Stimulated activated CD8-positive, alpha-beta memory T cell treated with anti-CD3 and anti-CD28 coated beads, Interleukin-15, amount 100 ng/mL, for 48 hours (primary cell): Measurements from ENCODE around the gene PSPC1.

ENCODE experiments used
- DNase-seq, 2 donors: peaks; one replicate each; pipeline ENCODE4 v3.0.0-alpha.2; 2020; ENCODE audit warnings: low read depth in 2 of 2

The PSPC1 gene

DNA sequence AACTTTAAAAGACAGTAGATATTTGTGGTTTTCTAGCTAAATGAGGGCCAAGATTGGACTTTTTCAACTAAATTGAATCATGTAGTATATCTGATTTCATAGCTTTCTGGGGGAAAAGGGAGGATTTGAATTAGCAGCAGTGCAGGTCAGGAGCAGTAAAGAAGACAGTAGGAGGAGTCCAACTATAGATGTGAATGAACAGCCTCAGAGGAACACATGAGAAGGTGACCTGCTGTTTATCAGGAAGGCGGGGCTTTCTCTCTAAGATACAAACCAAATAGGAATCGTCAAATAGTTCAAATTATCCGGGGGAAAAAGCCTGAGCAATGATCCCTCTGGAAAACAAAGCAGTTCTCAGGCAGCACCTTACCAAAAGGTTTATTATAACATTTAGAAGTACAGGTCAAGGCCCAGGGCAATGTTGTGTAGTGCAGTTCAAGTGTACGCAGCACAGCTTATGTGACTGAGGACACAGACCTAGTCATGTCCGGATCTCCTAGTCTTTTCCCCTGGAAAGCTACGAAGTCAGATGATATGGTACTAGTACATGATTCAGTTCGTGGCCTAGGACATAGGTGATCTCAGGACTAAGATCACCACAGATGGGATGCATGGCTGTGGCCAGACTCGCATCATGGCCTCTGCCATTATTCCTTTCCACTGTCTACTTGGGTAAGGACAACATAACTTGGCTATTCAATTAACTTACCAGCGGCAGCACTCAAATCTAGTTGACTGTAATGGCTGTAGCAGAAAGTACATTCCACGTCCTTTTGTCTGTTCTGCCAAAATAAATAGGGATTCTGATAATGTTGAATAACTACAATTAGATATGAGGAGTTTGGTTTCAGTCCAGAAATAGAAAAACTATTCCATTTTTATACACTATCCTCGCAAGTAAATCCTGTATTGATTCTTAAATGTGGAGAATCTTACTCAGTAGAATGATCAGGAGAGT, 109.0 kb downstream of the PSPC1 start:
- no peak for DNase-seq

DNA sequence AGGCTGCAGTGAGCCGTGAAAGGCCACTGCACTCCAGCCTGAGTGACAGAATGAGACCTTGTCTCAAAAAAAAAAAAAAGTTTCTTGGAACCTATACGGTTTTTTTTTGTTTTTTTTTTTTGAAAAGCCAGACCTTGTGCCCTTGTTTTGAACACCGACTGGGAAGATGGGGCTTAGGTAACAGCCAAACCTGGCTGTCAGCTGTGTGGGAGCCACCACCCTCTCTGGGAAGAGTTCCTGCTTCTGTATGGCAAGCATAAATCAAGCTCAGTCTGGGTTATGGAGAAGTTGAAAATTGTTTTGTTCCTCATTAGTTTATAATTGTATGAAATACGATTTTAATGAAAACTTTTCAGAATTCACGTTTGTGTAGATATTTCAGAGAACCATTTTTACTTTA, 109.8 kb downstream of the PSPC1 start:
- DNase-seq = no peak

DNA sequence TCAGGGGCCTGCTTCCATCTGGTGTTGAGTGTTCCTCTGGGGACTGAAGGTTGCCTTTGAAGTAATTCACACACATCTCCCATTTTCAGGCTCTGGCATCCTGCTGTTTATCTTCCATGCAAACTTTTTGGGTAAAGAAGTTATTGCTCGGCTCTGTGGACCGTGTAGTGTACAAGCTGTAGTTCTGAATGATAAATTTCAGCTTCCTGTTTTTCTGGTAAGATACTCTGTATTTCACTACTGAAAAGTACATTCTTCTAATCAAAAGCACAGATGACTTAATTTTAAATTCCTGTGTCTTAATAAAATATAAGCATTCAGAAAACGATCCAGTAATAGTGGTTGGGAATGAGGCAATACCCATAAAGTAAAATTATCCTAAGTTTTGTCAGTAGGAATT, 112.6 kb downstream of the PSPC1 start:
- DNase-seq = no peak

DNA sequence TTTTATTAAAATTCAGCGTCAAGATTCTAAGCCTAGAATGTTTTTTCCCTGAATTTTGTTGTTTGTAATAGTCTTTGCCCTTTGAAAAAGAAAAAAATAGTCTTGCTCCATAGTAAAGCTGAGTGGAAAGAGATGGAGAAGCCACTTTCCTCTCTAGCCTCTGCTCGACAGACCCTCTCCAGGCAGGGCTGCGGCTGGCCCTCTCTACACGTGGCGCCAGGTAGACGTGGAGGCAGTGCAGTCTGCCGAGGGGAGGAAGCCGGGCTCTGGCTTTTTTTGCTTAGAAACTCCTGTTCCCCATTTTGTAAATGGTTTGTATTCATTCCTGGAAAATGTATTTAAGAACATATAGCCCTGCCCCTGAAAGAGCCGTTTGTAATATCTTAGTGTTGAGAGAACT, 114.0 kb downstream of the PSPC1 start:
- DNase-seq = no peak

DNA sequence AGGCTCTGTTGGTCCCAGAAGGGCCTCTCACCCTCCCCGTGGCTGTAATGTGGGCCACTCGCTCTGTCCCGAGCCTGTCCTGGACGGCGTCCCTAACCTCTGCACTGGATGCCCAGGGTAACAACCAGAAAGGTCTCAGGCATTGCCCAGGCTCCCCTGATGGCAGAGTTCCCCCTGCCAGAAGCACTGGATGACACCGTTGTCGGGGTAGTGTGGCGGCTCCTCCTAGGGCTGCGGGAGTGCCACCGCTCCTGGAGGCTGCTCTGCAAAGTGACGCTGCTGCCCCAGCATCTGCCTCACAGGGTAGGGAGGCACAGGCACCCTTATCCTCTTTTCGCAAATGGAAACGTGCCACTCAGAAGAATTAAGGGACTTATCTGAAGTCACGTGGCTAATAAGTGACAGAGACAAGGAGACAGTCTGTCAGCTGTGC, 117.3 kb downstream of the PSPC1 start:
- DNase-seq = no peak

DNA sequence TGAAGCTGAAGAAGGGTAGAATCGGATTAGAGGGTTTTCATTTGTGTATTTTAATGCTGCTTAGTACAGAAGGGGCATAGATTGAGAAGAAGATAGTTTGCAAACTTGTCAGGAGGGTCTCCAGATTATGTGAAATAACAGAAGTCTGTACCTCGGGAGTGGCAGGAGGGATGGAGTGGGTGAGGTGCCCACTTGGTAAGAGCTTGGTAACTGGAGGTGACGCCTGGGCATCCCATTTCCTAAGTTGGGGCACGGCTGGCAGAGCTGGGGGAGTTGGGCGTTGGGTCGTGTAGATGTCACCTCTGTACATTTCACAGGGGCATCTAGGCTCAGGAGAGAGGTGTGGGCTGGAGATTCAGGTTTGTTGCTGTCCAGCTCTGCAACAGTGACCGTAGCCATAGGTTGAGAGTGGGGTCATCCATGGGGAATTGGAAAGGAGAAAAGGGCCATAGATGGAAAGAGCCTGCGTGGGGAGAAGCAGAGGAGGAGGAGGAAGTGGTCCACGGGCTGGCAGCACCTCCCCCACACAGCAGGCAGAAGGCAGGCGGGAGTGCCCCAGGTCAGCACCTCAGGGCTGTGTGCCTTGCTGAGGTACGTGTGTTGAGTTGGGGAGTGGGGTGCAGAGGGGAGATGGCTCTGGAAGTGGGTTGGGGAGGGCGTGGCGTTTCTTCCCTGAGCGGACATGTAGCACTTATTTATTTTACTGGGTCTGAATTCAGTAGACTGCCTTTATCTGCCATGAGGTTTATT, 118.1 kb downstream of the PSPC1 start:
- no peak for DNase-seq

DNA sequence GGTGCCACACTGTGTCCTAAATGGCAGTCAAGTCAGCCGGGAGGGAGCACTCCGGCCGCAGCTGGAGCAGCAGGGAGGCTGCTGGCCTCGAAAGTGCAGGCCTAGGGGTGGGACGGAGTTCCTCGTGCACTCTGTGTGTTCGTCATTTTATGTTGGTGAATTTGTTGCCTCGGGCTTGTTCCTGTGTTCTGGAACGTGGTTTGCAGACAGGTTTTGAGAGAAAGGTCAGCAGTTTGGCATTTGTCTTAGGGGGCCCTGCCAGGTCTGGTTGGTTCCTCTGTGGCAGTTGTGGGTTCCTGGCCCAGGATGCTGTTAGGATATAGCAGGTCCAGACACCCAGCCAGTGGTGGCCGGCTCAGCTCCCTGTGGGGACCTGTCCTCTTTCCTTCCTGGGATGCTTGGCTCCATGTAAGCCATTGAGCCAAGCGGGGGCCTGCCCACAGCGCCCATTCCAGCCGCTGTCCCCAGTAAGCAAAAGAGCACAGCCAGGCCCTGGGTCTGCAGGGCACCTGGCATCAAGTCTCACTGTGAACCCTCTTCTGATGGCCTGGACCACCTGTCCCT, 119.2 kb downstream of the PSPC1 start:
- DNase-seq = no peak

DNA sequence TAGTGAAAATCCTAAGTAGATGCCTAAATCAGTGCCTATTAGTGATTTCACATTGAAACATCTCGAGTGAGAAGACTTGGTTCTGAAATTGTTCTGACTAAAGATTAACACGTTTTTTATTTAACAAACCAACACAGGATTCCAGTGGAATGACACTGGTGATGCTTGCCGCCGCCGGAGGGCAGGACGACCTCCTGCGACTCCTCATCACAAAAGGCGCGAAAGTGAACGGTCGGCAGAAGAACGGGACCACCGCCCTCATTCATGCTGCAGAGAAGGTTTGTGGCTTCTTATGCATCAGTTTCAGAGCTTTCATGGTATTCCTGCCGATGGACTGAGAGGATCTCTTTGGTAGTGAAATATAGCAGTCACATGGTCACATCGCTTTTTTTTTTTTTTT, 121.2 kb downstream of the PSPC1 start:
- no peak for DNase-seq

DNA sequence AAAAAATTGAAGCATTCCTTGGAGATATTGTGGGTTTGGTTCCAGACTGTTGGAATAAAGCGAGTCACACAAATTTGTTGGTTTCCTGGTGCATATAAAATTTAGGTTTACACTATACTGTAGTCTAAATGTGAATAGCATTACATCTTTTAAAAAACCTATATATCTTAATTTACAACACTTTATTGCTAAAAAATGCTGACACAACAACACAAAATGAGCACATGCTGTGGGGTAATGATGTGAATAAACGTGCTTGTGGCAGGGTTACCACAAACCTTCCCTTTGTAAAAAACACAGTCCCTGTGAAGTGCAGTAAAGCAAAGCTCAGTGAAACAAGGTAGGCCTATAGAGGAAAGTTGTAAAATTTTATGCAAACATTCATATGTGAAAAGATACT, 121.6 kb downstream of the PSPC1 start:
- no peak for DNase-seq

DNA sequence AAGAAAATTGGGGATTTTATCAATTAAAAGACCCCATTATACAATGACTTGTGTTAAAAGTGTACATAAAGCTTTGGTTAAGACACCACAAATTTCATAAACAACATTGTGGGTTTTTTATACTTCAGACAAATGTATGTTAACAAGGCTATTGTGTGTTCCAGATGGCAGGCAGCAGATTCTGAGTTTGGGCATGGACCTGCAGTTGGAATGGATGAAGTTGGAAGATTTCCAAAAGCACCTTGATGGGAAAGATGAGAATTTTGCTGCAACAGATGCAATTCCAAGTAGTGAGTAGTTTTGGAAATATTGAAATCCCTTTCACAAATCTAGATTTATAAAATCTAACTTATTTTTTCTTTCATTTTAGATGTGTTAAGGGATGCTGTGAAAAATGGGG, 123.9 kb downstream of the PSPC1 start:
- no peak for DNase-seq

DNA sequence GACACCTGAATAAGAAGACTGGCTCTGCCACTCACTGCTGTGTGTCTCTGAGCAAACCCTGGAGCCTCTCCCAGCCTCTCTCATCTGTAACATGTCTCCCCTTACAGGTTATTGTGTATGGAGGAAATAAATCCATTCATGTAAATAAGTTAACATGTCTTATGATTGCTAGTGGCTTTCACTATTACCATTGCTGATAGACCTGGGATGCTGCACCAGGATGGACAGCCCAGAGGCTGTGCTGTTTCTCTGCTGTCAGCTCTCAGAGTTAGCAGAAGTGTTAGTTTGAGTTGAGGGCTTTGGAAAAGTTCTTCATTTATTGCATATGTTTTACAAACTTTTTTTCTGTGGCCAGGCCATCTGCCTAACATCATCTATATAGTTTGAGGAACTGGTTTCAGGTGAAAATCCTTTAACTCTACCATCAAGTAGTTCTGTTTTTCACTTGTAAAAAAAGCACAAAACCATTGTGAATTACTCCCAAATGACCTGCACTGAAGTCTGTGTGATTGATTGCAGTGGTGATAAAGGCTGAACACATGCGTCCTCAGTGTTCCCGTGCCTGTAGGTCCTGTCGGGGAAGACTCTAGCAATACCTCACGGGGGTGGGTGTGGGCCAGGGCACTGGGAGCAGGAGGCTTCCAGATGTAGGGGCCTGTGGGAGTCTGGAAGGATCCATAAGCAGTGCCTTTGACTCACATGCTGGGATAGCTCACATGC, 124.7 kb downstream of the PSPC1 start:
- DNase-seq = no peak
